Central memory CD8-positive, alpha-beta T cell (primary cell): ENCODE measurements around the gene TREM1.
"Not testable (repeated sequence)": the region's sequence is repeated elsewhere in the genome, so short reads cannot be mapped to it uniquely, and the experiment has no call there.

Experiments used
- ATAC-seq: fragments of 150-1000 bp; cut with Tn5 transposase; replicated peaks from 2 replicates; pipeline ENCODE4 v1.10.0; 2022; ENCODE audit warnings: mild to moderate bottlenecking, moderate FRiP score, moderate number of reproducible peaks; ENCODE audit not compliant: poor library complexity, severe bottlenecking; ENCODE audit errors: extremely low read depth
- DNase-seq, 2 donors: peaks; one replicate each; pipeline ENCODE4 v3.0.0; 2021; ENCODE audit warnings: low spot score in 2 of 2
- H3K27ac Mint-ChIP-seq: one replicate; pipeline ENCODE4 v1.8.0; 2022; ENCODE audit warnings: low read depth, mild to moderate bottlenecking, moderate library complexity, mixed read lengths
- H3K27me3 Mint-ChIP-seq: one replicate; pipeline ENCODE4 v1.8.0; 2022; ENCODE audit warnings: mixed read lengths
- H3K36me3 Mint-ChIP-seq: one replicate; pipeline ENCODE4 v1.8.0; 2022; ENCODE audit warnings: mild to moderate bottlenecking, moderate library complexity, mixed read lengths; ENCODE audit not compliant: insufficient read depth
- H3K4me1 Mint-ChIP-seq: one replicate; pipeline ENCODE4 v1.8.0; 2022; ENCODE audit warnings: mixed read lengths
- H3K4me3 Mint-ChIP-seq: one replicate; pipeline ENCODE4 v1.8.0; 2022; ENCODE audit warnings: mild to moderate bottlenecking, moderate library complexity, mixed read lengths
- H3K9me3 Mint-ChIP-seq: one replicate; pipeline ENCODE4 v1.8.0; 2022; ENCODE audit warnings: mixed read lengths

The TREM1 gene

DNA sequence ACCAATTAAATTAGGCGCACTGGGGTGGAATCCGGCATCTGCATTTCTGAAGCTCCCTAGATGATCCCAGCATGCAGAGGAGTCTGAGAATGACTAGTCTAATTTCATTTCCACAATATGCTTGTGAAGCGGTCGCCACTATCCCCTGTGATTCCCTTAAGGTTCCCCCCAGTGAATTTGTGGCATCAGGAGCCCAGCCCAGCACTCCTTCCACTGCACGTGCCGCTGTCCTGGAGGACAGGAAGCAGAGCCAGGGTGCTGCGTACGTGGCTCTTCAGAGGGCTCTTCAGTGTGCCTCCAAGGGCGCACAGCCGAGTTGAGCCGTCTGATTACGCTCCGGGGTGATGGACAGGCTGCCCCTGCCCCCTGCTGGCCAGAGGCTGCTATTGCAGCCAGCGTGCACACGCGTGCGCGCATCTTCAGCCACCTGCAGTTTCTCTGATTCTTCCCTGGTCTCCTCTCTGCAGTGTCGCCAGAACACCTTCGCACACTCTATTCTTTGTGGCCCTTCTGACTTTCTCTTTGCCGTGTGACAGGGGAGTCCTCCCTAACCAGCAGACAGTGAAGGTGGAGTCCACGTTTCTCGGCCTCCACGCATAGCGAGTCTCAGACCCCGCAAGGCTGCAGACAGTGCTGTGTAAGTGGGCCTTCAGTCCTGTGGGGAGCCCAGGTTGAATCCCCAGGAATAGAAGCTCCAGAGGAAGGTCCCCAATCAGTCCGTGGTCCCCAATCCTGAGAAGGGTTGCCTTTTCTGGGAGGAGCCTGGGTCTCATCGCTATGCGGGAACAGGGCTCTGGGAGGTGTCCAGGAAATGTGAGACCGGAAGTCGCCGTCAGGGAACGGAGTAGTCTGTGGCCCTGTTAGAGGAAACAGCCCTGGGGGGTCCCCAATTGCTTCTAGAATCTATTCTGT, 32.4 kb upstream of the TREM1 start:
- Mint-ChIP-seq H3K9me3 (no peaks in the 10 kb centered on the region), H3K4me3 (peak overlapping the region; percentile 43), H3K4me1 (peaks cover 13% of the 10 kb centered on the region), H3K27me3 (peaks cover 27% of the 10 kb centered on the region), H3K36me3 (peaks cover 2% of the 10 kb centered on the region), H3K27ac (peak overlapping the region; percentile 62)
- ATAC-seq (peak; percentile 94), DNase-seq (peak; percentile 72 to 78)

DNA sequence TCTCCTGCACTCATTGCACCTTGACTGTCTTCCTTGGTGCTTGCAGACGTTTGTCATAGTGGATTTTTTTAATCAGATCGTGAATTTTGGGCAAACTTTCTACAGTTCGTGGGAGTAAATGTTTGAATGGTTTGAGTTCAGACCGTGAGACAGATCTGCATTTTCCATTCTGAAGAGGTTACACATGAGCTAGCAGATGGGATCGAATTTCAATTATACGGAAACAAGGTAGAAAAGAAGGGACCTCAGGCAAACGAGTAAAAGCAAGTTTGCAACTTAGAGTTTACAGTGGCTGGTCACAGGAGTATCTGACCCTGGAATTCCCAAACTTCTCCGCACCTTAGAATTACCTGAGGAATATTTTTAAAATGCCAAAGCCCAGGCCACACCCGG, 31.8 kb upstream of the TREM1 start:
- Mint-ChIP-seq H3K4me3 (peak overlapping the region; percentile 43), H3K36me3 (peaks cover 4% of the 10 kb centered on the region), H3K4me1 (peaks cover 13% of the 10 kb centered on the region), H3K27me3 (peaks cover 31% of the 10 kb centered on the region), H3K9me3 (no peaks in the 10 kb centered on the region), H3K27ac (no peak overlapping the region)
- ATAC-seq (no peak), DNase-seq (no peak)

DNA sequence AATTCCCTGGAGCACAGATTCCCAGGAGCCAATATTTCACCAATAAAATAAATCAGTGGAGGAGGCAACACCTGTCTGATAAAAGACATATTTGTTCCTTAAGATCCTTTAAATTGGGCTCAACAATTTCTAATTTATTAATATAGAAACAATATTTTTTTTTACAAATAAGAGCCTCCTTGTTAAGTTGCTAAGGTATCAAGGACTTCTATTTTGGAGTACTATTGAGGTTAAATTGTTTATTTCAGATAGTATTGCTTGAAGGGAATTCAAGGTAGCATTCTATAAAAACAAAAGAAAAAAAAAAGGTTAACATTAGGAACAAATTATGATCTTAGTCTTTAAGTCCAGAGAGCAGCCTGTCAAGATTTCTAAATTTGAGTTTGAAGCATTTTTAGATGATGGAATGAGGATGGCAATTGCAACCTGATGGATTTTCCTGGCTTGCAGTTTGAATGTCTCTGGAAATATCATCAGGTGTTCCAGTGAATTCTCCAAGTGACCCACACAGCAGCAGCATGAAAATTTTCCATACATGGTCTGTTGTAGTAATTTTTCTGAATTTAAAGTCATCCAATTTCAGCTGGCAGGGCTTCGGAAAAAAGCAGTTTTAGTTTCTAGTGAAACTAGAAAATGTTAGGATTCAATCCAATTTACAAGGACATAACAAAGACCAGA, 29.6 kb upstream of the TREM1 start:
- Mint-ChIP-seq H3K9me3 (no peaks in the 10 kb centered on the region), H3K27ac (no peak overlapping the region), H3K27me3 (peaks cover 50% of the 10 kb centered on the region), H3K4me3 (no peak overlapping the region), H3K4me1 (peaks cover 13% of the 10 kb centered on the region), H3K36me3 (peaks cover 5% of the 10 kb centered on the region)
- ATAC-seq (no peak), DNase-seq (no peak)

DNA sequence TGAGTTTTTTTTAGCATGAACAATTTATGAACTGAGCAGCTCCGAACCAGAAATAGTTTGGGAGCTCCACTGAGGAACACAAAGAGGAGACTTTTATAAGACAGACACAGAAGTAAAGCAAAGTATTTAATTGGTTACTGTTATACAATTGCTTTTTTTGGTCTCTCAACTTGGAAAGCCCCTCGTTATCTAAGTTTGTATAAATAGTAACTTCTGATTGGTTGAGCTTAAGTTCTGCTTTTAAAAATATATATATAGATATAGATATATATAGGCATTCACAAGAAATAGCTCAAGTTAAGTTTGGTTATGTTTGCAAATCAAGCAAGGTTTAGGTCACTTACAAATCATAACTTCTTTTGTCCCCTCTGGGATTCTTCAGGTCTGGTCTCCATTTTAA, 28.7 kb upstream of the TREM1 start:
- H3K27me3 Mint-ChIP-seq: peaks cover 52% of the 10 kb centered on the region
- H3K9me3 Mint-ChIP-seq: no peaks in the 10 kb centered on the region
- H3K4me3 Mint-ChIP-seq: no peak overlapping the region
- peaks cover 13% of the 10 kb centered on the region for H3K4me1 Mint-ChIP-seq
- no peak for ATAC-seq
- no peak overlapping the region for H3K27ac Mint-ChIP-seq
- DNase-seq: no peak
- peaks cover 5% of the 10 kb centered on the region for H3K36me3 Mint-ChIP-seq

DNA sequence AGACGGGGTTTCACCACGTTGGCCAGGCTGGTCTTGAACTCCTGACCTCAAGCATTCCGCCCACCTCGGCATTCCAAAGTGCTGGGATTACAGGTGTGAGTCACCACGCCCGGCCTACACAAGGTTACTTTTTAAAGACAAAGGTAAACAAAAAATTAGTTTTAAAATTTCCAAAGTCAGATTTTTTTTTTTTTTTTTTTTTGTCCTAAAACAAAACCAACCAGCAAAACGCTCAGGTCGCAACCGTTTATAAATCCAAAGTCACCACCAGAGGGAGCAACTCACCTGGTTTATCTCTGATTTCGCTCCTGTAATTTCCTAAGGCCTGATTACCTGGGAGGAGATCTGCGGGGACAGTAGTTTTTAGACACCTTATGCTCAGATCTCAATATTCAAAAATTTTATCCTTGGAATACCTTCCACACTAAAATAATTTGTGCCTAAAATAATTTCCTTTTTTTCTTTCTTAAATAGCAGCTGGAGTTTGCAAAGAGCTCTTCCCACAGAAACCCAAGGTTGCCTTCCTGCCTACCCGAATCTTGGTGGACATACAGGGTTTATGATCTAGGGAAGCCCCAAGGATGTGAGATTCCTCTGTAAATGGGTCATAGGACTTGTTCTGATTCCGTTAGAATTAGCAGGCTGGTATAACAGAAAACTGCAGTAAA, 19.8 kb upstream of the TREM1 start:
- peaks cover 14% of the 10 kb centered on the region for H3K27me3 Mint-ChIP-seq
- no peak overlapping the region for H3K4me3 Mint-ChIP-seq
- H3K27ac Mint-ChIP-seq: no peak overlapping the region
- H3K4me1 Mint-ChIP-seq: peaks cover 8% of the 10 kb centered on the region
- no peak for DNase-seq
- no peaks in the 10 kb centered on the region for H3K9me3 Mint-ChIP-seq
- H3K36me3 Mint-ChIP-seq: peaks cover 4% of the 10 kb centered on the region
- ATAC-seq: no peak

DNA sequence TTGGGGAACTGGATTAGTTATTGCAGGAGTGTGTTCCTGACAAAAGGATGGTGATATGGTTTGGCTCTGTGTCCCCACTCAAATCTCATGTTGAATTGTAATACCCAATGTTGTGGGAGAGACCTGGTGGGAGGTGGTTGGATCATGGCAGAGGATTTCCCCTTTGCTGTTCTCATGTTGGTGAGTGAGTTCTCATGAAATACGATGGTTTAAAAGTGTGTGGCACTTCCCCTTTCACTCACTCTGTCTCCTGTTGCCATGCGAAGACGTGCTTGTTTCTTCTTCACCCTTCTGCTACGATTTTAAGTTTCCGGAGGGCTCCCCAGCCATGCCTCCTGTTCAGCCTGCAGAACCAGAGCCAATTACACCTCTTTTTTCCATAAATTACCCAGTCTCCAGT, 16.2 kb upstream of the TREM1 start:
- ATAC-seq (no peak), DNase-seq (no peak)
- Mint-ChIP-seq H3K4me1 (peaks cover 36% of the 10 kb centered on the region), H3K4me3 (no peak overlapping the region), H3K27ac (no peak overlapping the region), H3K9me3 (no peaks in the 10 kb centered on the region), H3K27me3 (no peaks in the 10 kb centered on the region), H3K36me3 (peaks cover 4% of the 10 kb centered on the region)

DNA sequence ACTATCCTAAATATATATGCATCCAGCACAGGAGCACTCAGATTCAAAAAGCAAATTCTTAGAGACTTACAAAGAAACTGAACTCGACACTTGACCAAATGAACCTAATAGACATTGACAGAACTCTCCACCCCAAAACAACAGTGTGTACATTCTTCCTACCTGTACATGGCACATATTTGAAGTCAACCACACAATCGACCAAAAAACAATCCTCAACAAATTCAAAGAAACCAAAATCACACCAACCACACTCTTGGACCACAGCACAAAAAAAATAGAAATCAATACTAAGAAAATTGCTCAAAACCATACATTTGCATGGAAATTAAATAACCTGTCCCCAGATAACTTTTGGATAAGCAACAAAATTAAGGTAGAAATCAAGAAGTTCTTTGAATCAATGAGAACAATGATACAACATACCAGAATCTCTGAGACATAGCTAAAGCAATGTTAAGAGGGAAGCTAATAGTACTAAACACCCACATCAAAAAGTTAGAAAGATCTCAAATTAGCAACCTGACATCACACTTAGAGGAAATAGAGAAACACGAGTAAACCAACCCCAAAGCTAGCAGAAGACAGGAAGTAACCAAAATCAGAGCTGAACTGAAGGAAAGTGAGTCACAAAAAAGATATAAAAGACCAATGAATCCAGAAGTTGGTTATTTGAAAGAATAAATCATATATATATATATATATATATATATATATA, 12.5 kb upstream of the TREM1 start:
- Mint-ChIP-seq H3K4me1 (peaks cover 41% of the 10 kb centered on the region), H3K36me3 (no peaks in the 10 kb centered on the region), H3K9me3 (no peaks in the 10 kb centered on the region), H3K27ac (peak overlapping the region; percentile 80), H3K27me3 (no peaks in the 10 kb centered on the region), H3K4me3 (peak overlapping the region; percentile 43)
- no peak for DNase-seq
- peak; percentile 98 for ATAC-seq

DNA sequence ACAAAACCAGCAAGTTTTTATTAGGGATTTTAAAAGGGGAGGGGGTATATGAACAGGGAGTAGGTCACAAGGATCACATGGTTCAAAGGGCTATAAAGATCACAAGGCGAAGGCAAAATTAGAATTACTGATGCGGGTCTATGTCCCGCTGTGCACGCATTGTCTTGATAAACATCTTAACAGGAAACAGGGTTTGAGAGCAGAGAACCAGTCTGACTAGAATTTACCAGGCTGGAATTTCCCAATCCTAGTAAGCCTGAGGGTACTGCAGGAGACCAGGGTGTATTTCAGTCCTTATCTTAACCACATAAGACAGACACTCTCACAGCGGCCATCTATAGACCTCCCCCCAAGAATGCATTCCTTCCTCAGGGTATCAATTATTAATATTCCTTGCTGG, 10.8 kb upstream of the TREM1 start:
- ATAC-seq, H3K9me3 Mint-ChIP-seq, H3K27me3 Mint-ChIP-seq, DNase-seq, H3K4me3 Mint-ChIP-seq, H3K36me3 Mint-ChIP-seq, H3K27ac Mint-ChIP-seq: not testable (repeated sequence)
- peaks cover 41% of the 10 kb centered on the region for H3K4me1 Mint-ChIP-seq

DNA sequence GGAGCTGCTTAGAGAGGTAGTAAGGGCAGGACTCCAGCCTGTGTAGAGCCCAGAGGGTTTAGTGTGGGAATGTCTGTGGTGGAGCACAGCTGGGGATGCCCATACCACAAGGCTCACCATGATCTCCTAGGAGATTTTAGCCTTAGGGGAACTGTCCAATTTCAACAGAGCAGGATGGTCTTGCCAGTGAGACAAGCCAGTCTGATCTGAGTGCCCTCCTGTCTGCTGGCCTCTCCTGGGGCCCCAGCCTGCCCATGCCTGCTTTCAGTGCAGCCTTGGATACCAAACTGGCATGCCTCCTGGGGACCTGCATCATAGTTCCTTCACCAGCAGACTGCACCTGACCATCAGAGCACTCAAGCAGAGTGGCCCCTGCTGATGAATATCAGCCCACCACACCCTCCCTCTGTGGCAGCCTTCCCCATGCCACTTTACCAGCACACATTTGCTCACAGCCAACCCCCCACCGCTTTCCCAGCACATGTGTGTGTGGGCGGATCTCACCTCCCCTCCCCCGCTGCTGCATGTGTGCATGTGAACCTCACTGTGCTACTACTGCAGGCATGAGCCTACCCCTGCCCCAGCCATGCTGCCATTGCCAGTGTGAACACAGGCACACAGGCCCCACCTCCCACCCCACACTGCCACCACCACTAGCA, 7.9 kb upstream of the TREM1 start:
- Mint-ChIP-seq H3K4me3 (no peak overlapping the region), H3K27ac (no peak overlapping the region), H3K4me1 (peaks cover 31% of the 10 kb centered on the region), H3K9me3 (no peaks in the 10 kb centered on the region), H3K36me3 (peaks cover 2% of the 10 kb centered on the region), H3K27me3 (no peaks in the 10 kb centered on the region)
- no peak for ATAC-seq
- no peak for DNase-seq

DNA sequence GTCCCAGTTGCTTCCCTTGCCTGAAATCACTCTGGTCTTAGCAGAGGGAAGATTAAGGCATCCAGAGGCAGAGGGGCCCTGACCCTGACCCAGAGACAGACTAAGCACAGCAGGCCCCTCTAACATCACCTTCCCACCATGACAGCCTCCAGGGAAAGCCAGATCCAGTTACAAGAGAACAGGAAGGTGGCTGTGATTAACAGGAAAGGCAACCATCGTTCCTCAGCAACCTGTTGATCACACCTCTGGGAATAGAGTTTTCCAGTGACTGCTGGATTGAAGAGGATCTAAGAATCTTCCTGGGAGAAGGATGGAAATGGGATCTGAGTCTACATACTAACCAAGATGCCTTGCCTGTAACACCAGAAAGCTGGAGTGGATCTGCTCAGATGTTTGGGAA, 5.2 kb upstream of the TREM1 start:
- no peak for DNase-seq
- H3K36me3 Mint-ChIP-seq: peaks cover 2% of the 10 kb centered on the region
- ATAC-seq: no peak

DNA sequence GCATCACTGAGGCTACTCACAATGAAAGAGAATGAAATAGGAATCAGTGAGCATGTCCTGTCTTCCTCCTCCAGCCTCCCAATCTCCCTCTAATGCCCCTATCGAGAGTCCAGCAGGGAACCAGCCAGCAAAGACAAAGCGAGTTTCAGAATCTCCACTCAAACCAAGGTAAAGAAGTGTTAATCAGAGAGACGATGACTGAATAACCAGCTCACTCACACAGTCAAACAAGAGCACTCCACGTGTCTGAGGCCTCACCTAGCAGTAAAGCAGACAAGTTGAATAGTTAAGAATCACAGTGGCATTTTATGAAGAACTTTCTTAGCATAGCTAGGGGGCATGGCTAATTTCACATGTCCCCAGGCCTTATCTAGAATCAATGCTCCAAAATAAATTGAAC, 3.3 kb upstream of the TREM1 start:
- Mint-ChIP-seq H3K27ac (no peak overlapping the region), H3K36me3 (peaks cover 2% of the 10 kb centered on the region), H3K4me1 (no peaks in the 10 kb centered on the region), H3K27me3 (peaks cover 26% of the 10 kb centered on the region), H3K9me3 (no peaks in the 10 kb centered on the region), H3K4me3 (no peak overlapping the region)
- DNase-seq: no peak
- no peak for ATAC-seq

More for the DNA sequence above, 5.2 kb upstream of the TREM1 start:
- Mint-ChIP-seq H3K27ac (no peak overlapping the region), H3K27me3 (peaks cover 7% of the 10 kb centered on the region), H3K9me3 (no peaks in the 10 kb centered on the region), H3K4me1 (peaks cover 5% of the 10 kb centered on the region), H3K4me3 (no peak overlapping the region)

DNA sequence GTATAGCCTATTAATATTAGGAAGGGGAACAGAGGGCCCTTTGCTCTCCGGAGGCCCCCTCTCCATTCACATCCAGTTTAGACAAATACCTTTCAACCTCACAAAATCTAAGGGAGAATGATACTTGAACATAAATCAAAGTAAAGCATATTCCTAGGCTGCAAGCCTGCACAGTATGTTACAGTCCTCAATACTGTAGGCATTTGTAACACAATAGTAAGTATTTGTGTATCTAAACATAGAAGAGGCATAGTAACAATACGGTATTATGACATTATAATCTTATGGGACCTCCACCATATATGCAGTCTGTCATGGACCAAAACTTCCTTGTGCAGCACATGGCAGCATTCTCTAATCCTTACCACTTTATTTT, 2.3 kb upstream of the TREM1 start:
- no peak for ATAC-seq

More for the DNA sequence above, 2.3 kb upstream of the TREM1 start:
- DNase-seq: no peak
- no peaks in the 10 kb centered on the region for H3K4me1 Mint-ChIP-seq
- no peaks in the 10 kb centered on the region for H3K9me3 Mint-ChIP-seq
- no peak overlapping the region for H3K4me3 Mint-ChIP-seq
- peaks cover 2% of the 10 kb centered on the region for H3K36me3 Mint-ChIP-seq
- peaks cover 36% of the 10 kb centered on the region for H3K27me3 Mint-ChIP-seq
- H3K27ac Mint-ChIP-seq: no peak overlapping the region
